Kidney (tissue), 14 donors: ENCODE measurements around the gene PNMA1. TPM values are rescaled to one million over a fixed set of nuclear protein-coding genes. Genes with fewer than 3 reads are reported as not detected.
"Not testable (repeated sequence)": the region's sequence is repeated elsewhere in the genome, so short reads cannot be mapped to it uniquely, and the experiment has no call there.

Source experiments
- DNase-seq, 5 donors: peaks; one replicate each; pipeline ENCODE4 v3.0.0-alpha.2; 2013 to 2020
- FAIRE-seq: peaks from 2 replicates; lab custom pipeline; 2012; peaks lifted over from hg19 to GRCh38; lab: Jason Lieb, UNC
- H3K27ac ChIP-seq, 2 donors: one replicate each; pipeline ENCODE4 v1.7.0; 2013; ENCODE audit warnings: low read depth in 2 of 2, low read length in 2 of 2, inconsistent platforms in 1 of 2
- H3K27me3 ChIP-seq: one replicate; pipeline ENCODE4 v1.7.1; 2013; ENCODE audit warnings: low read length, inconsistent platforms; ENCODE audit not compliant: control insufficient read depth, insufficient read depth
- H3K36me3 ChIP-seq, 3 donors: one replicate each; pipeline versions ENCODE4 v1.7.0 to v1.7.1; 2013; ENCODE audit warnings: low read length in 3 of 3, control low read depth in 1 of 3, inconsistent platforms in 1 of 3; ENCODE audit not compliant: insufficient read depth in 3 of 3, control insufficient read depth in 2 of 3
- H3K4me1 ChIP-seq, 3 donors: one replicate each; pipeline versions ENCODE4 v1.7.0 to v1.7.1; 2013; ENCODE audit warnings: low read length in 3 of 3, inconsistent platforms in 1 of 3, low read depth in 1 of 3; ENCODE audit not compliant: control insufficient read depth in 2 of 3, insufficient read depth in 2 of 3
- H3K4me3 ChIP-seq, 3 donors: one replicate each; pipeline versions ENCODE4 v1.7.0 to v1.8.1; 2013; ENCODE audit warnings: low read length in 3 of 3, control low read depth in 1 of 3, inconsistent platforms in 1 of 3
- H3K9ac ChIP-seq, 3 donors: one replicate each; pipeline versions ENCODE4 v1.7.0 to v1.7.1; 2013; ENCODE audit warnings: low read length in 3 of 3, control low read depth in 1 of 3, inconsistent platforms in 1 of 3
- H3K9me3 ChIP-seq, 3 donors: one replicate each; pipeline versions ENCODE4 v1.7.0 to v1.7.1; 2013; ENCODE audit warnings: low read length in 3 of 3, control low read depth in 1 of 3, inconsistent platforms in 1 of 3; ENCODE audit not compliant: control insufficient read depth in 2 of 3, insufficient read depth in 1 of 3
- CTCF ChIP-seq: IDR thresholded peaks from 3 replicates; pipeline ENCODE4 v1.5.1; 2012; ENCODE audit warnings: mild to moderate bottlenecking, moderate library complexity, borderline replicate concordance; ENCODE audit not compliant: insufficient read depth; ENCODE audit errors: extremely low read depth
- intact Hi-C: fragments of 100-400 bp; cut with DNase I; formaldehyde crosslinking; loops from one replicate; pipeline ENCODE4 v1.11.1; 2022
- polyA plus RNA-seq: library from polyadenylated mRNA; stranded (reverse); fragments of 350-450 nt; fragmentation: Illumina TruSeq; extraction: RNeasy Lipid Tissue Mini Kit (QIAGEN cat#74804); gene quantifications from one replicate; pipeline ENCODE4 v1.2.3, GENCODE V29; 2014; ENCODE audit warnings: low read depth, low replicate concordance; ENCODE audit not compliant: insufficient read depth
- total RNA-seq: library from RNA; stranded (reverse); fragmentation: NEBNext Ultra II Directional; extraction: Animal tissue kit (Norgen Biotek cat#: 25700); gene quantifications from one replicate; pipeline ENCODE4 v1.2.1, GENCODE V29; 2021
- donor health status: control.
- donor health status: control.
- donor health status: control.
- donor health status: control.
- donor health status: control.
- donor health status: DM: yes; HTN: yes; CAD: no.
- donor health status: Normal renal cell carcinoma (clear cell type).

Gene PNMA1
- total and polyA plus RNA-seq, 2 donors from 2014 or later: 34.6 to 53.1 TPM

GRCh38 chr14:73710737-73711136, 3.4 kb downstream of the PNMA1 start:
- Histone ChIP-seq H3K4me3 (no peak overlapping the region), H3K4me1 (peaks cover 0 to 8% (median 5%) of the 10 kb centered on the region in 3 donors), H3K36me3 (peaks cover 0 to 3% (median 2%) of the 10 kb centered on the region in 3 donors), H3K27me3 (no peaks in the 10 kb centered on the region), H3K9me3 (no peaks in the 10 kb centered on the region), H3K9ac (no peak overlapping the region), H3K27ac (no peak overlapping the region)
- FAIRE-seq (no peak), DNase-seq (no peak)
- TF ChIP-seq CTCF: no peak
- intact Hi-C loops: no loop called here

GRCh38 chr14:73709904-73710469, 4.2 kb downstream of the PNMA1 start:
- no peak for FAIRE-seq
- peaks cover 0 to 8% (median 5%) of the 10 kb centered on the region in 3 donors for H3K4me1 ChIP-seq
- H3K4me3 ChIP-seq: no peak overlapping the region
- H3K27ac ChIP-seq: no peak overlapping the region
- H3K9ac ChIP-seq: no peak overlapping the region
- no peaks in the 10 kb centered on the region for H3K9me3 ChIP-seq
- H3K27me3 ChIP-seq: no peaks in the 10 kb centered on the region
- intact Hi-C loops: no loop called here
- DNase-seq: no peak
- TF ChIP-seq CTCF: no peak
- peaks cover 0 to 2% (median 0%) of the 10 kb centered on the region in 3 donors for H3K36me3 ChIP-seq

- H3K9ac ChIP-seq, H3K4me3 ChIP-seq, H3K27me3 ChIP-seq, intact Hi-C loops, FAIRE-seq, H3K4me1 ChIP-seq, DNase-seq, H3K36me3 ChIP-seq, H3K27ac ChIP-seq, H3K9me3 ChIP-seq: not testable (repeated sequence)
Observed at GRCh38 chr14:73708076-73708475, 6.1 kb downstream of the PNMA1 start.

- H3K27me3 ChIP-seq: no peaks in the 10 kb centered on the region
- H3K4me3 ChIP-seq: no peak overlapping the region
- FAIRE-seq (peak; percentile 19), DNase-seq (peak in 1 of 5 donors; percentile 55)
- H3K27ac ChIP-seq: no peak overlapping the region
- no peak for TF ChIP-seq CTCF
- H3K36me3 ChIP-seq: no peaks in the 10 kb centered on the region
- intact Hi-C loops: no loop called here
- H3K9me3 ChIP-seq: no peaks in the 10 kb centered on the region
- H3K9ac ChIP-seq: no peak overlapping the region
- no peaks in the 10 kb centered on the region for H3K4me1 ChIP-seq
Observed at GRCh38 chr14:73700325-73700724, 13.9 kb downstream of the PNMA1 start.
